K562 (cell line): Measurements from ENCODE around the gene PHKG1. TPM values are rescaled to one million over a fixed set of nuclear protein-coding genes. Genes with fewer than 3 reads are reported as not detected.
"Not testable (repeated sequence)": the region's sequence is repeated elsewhere in the genome, so short reads cannot be mapped to it uniquely, and the experiment has no call there.

ENCODE experiments used
- ATAC-seq: fragments of 200-7000 bp; cut with Tn5 transposase; 3 replicates; pipeline ENCODE4 v1.9.1; 2020; ENCODE audit warnings: moderate library complexity
- BruUV-seq: library from RNA; stranded (reverse); fragments of 400-500 nt; replicated peaks from 2 replicates; lab custom pipeline; 2021; lab: Mats Ljungman, UMichigan
- CTCF ChIA-PET: fragments of 300-600 bp; formaldehyde crosslinking; extraction: SDS; loops from one replicate; lab custom pipeline; 2021; ENCODE audit warnings: low intra/inter-chr PET ratio; lab: Yijun Ruan, JAX
- POLR2A ChIA-PET: fragments of 300-600, 350-650 bp; sonication (Branson Sonifier 250); formaldehyde crosslinking; extraction: SDS; loops from one replicate; lab custom pipeline; 2021; ENCODE audit warnings: antibody characterized with exemption, inconsistent platforms; lab: Yijun Ruan, JAX
- DNase-seq, 4 experiments: peaks; one replicate each; pipeline versions ENCODE4 v3.0.0 to v3.0.0-alpha.2; 2011 to 2018; ENCODE audit warnings: low spot score in 3 of 4, mixed read lengths in 3 of 4; ENCODE audit errors: extremely low read depth in 1 of 4
- FAIRE-seq: peaks from 2 replicates; lab custom pipeline; 2011; peaks lifted over from hg19 to GRCh38; lab: Jason Lieb, UNC
- H2AFZ ChIP-seq: 2 replicates; pipeline ENCODE4 v1.6.0; 2011; ENCODE audit warnings: low read depth, low read length, control low read depth, inconsistent platforms
- H3K27ac ChIP-seq: fragments of 200-600 bp; 3 replicates; pipeline ENCODE4 v1.8.0; 2011; ENCODE audit warnings: low read depth, mild to moderate bottlenecking, control low read depth, inconsistent platforms, low read length, moderate library complexity, mixed read lengths; ENCODE audit errors: extremely low read depth
- H3K27me3 ChIP-seq, 2 experiments: fragments of 300-600 bp in 1 of 2; 2 replicates in 1 of 2; 3 replicates in 1 of 2; pipeline versions ENCODE4 v1.6.0 to v1.8.0; 2011; ENCODE audit warnings: inconsistent platforms in 2 of 2, low read length in 2 of 2, mild to moderate bottlenecking in 1 of 2, mixed read lengths in 1 of 2, moderate library complexity in 1 of 2; ENCODE audit not compliant: control insufficient read depth in 2 of 2, insufficient read depth in 2 of 2
- H3K36me3 ChIP-seq: fragments of 300-600 bp; 3 replicates; pipeline ENCODE4 v1.8.0; 2011; ENCODE audit warnings: mild to moderate bottlenecking, low read length, inconsistent platforms; ENCODE audit not compliant: control insufficient read depth, insufficient read depth
- H3K4me1 ChIP-seq, 2 experiments: fragments of 200-600 bp in 1 of 2; replicated peaks in 1 of 2; 2 replicates in 1 of 2; 3 replicates in 1 of 2; pipeline versions ENCODE4 v1.5.1 to v1.8.0; 2011; ENCODE audit warnings: inconsistent platforms in 2 of 2, low read length in 2 of 2, mild to moderate bottlenecking in 1 of 2, mixed read lengths in 1 of 2, moderate library complexity in 1 of 2; ENCODE audit not compliant: control insufficient read depth in 2 of 2, insufficient read depth in 2 of 2
- H3K4me2 ChIP-seq: 2 replicates; pipeline ENCODE4 v1.6.1; 2011; ENCODE audit warnings: low read length, control low read depth, inconsistent platforms, mixed read lengths; ENCODE audit not compliant: insufficient read depth
- H3K4me3 ChIP-seq: fragments of 200-600 bp; sonication (generic), shearing (Covaris generic); 2 replicates; pipeline ENCODE4 v1.5.1; 2016; ENCODE audit warnings: control low read depth, inconsistent platforms
- H3K79me2 ChIP-seq: fragments of 200-600 bp; 3 replicates; pipeline ENCODE4 v1.8.0; 2011; ENCODE audit warnings: low read length, inconsistent platforms; ENCODE audit not compliant: control insufficient read depth, insufficient read depth
- H3K9ac ChIP-seq, 2 experiments: 2 replicates each; pipeline versions ENCODE4 v1.6.0 to v1.6.1; 2011; ENCODE audit warnings: low read depth in 2 of 2, low read length in 2 of 2, control low read depth in 1 of 2, inconsistent platforms in 1 of 2, mild to moderate bottlenecking in 1 of 2, mixed read lengths in 1 of 2; ENCODE audit not compliant: insufficient read depth in 1 of 2
- H3K9me1 ChIP-seq: one replicate; pipeline ENCODE4 v1.6.0; 2011; ENCODE audit warnings: inconsistent platforms, mild to moderate bottlenecking, low read length, moderate library complexity; ENCODE audit not compliant: control insufficient read depth, insufficient read depth
- H3K9me3 ChIP-seq: replicated peaks from 2 replicates; pipeline ENCODE4 v1.5.1; 2011; ENCODE audit warnings: low read depth, low read length, inconsistent platforms; ENCODE audit not compliant: control insufficient read depth, insufficient read depth
- H4K20me1 ChIP-seq: replicated peaks from 2 replicates; pipeline ENCODE4 v1.6.1; 2011; ENCODE audit warnings: low read length, inconsistent platforms, mixed read lengths; ENCODE audit not compliant: control insufficient read depth, insufficient read depth
- C11orf30 ChIP-seq: fragments of 450-650 bp; IDR thresholded peaks from 2 replicates; pipeline ENCODE4 v1.6.1; 2016; ENCODE audit warnings: low read depth, mild to moderate bottlenecking
- MYNN ChIP-seq, 2 experiments: sonication (generic); formaldehyde crosslinking in 1 of 2; IDR thresholded peaks; 2 replicates each; pipeline versions ENCODE4 v1.5.0 to v1.6.1; 2016 to 2020; ENCODE audit warnings: antibody characterized with exemption in 1 of 2, missing genetic modification reagents in 1 of 2
- NFIC ChIP-seq: fragments of 450-650 bp; IDR thresholded peaks from 2 replicates; pipeline ENCODE4 v1.6.1; 2017; ENCODE audit warnings: mild to moderate bottlenecking, inconsistent platforms
- POLR2A ChIP-seq: fragments of 450-650 bp; conservative IDR thresholded peaks from 2 replicates; pipeline ENCODE4 v1.6.1; 2016
- POLR2AphosphoS2 ChIP-seq: IDR thresholded peaks from 2 replicates; pipeline ENCODE4 v1.6.1; 2012; ENCODE audit warnings: low read length, improper control_type of control experiment
- POLR2B ChIP-seq: fragments of 450-650 bp; IDR thresholded peaks from 2 replicates; pipeline ENCODE4 v1.6.1; 2018; ENCODE audit warnings: low read depth; ENCODE audit not compliant: partially characterized antibody
- POLR2G ChIP-seq: fragments of 200-400 bp; formaldehyde crosslinking; IDR thresholded peaks from 2 replicates; pipeline ENCODE4 v1.6.1; 2017; ENCODE audit warnings: low read depth, mild to moderate bottlenecking, antibody characterized with exemption, low read length, moderate library complexity
- POLR2H ChIP-seq: IDR thresholded peaks from 2 replicates; pipeline ENCODE4 v1.6.1; 2016; ENCODE audit warnings: missing genetic modification characterization, low read depth, mild to moderate bottlenecking, control low read depth, missing compliant biosample characterization, moderate library complexity
- RBFOX2 ChIP-seq: fragments of 200-400 bp; formaldehyde crosslinking; IDR thresholded peaks from 2 replicates; pipeline ENCODE4 v1.6.1; 2017; ENCODE audit warnings: low read depth, mild to moderate bottlenecking, low read length, moderate library complexity
- RBM22 ChIP-seq: fragments of 200-400 bp; formaldehyde crosslinking; IDR thresholded peaks from 2 replicates; pipeline ENCODE4 v1.6.1; 2018; ENCODE audit warnings: low read length, low read depth; ENCODE audit not compliant: poor library complexity, severe bottlenecking
- SUPT5H ChIP-seq: fragments of 450-650 bp; IDR thresholded peaks from 2 replicates; pipeline ENCODE4 v1.6.1; 2016
- ZNF121 ChIP-seq: sonication (generic); formaldehyde crosslinking; conservative IDR thresholded peaks from 2 replicates; pipeline ENCODE4 v1.8.0; 2022; ENCODE audit warnings: missing genetic modification reagents
- ZNF24 ChIP-seq: fragments of 450-650 bp; IDR thresholded peaks from 2 replicates; pipeline ENCODE4 v1.6.1; 2016
- ZNF316 ChIP-seq: fragments of 450-650 bp; IDR thresholded peaks from 2 replicates; pipeline ENCODE4 v1.6.1; 2016
- WGBS: fragments of 100-300 bp; shearing (Covaris generic); methylation state at CpG from one replicate; pipeline ENCODE4 v1.1.6; 2016; ENCODE audit warnings: low coverage, mixed read lengths; ENCODE audit not compliant: insufficient coverage; ENCODE audit errors: missing lambda C conversion rate; 5-methylcytosine and 5-hydroxymethylcytosine counted together
- in situ Hi-C: fragments of 300-500 bp; cut with MboI; formaldehyde crosslinking; loops from 4 replicates; pipeline ENCODE4 v1.15.0; 2018; ENCODE audit warnings: inconsistent platforms, mixed read lengths
- intact Hi-C: fragments of 100-400 bp; cut with micrococcal nuclease; formaldehyde crosslinking; loops from 2 replicates; pipeline ENCODE4 v1.14.2; 2022
- polyA plus RNA-seq, 8 experiments: library from polyadenylated mRNA; depleted of rRNA in 4 of 8; stranded (reverse) in 5 of 8; unstranded in 3 of 8; fragments of >200 nt; fragmentation: Nextera tagmentation in 2 of 8; fragmentation: Illumina TruSeq in 1 of 8; extraction: Ambion mirVana in 2 of 8; extraction: Trizol in 1 of 8; gene quantifications; 2 replicates each; pipeline versions ENCODE4 v1.2.1 to v1.2.3, GENCODE V29; 2011 to 2014; ENCODE audit warnings: inconsistent platforms in 1 of 8, missing spikeins in 1 of 8
- total RNA-seq, 7 experiments: library from RNA; depleted of rRNA in 6 of 7; stranded (reverse); fragments of >200 nt in 6 of 7; fragmentation: Illumina TruSeq in 2 of 7; extraction: Trizol in 2 of 7; gene quantifications; 2 replicates each; pipeline versions ENCODE4 v1.2.1 to v1.2.3, GENCODE V29; 2011 to 2021; ENCODE audit warnings: low replicate concordance in 1 of 7
- TF ChIP-seq, protein P1 (sequence below): fragments of 450-650 bp; formaldehyde crosslinking; conservative IDR thresholded peaks from 2 replicates; pipeline ENCODE4 v1.4.0; 2022; ENCODE audit warnings: mild to moderate bottlenecking, missing genetic modification characterization

Gene PHKG1
- total and polyA plus RNA-seq, 9 of the 15 experiments (the other 6 are each of a cell fraction or from before 2014, with no cell fraction given), result 0.10 to 0.83 (median 0.46) TPM

GRCh38 chr7:56099653-56100052, 6.9 kb upstream of the PHKG1 start:
- FAIRE-seq, result no peak
- in situ Hi-C loops, result no loop called here
- CTCF ChIA-PET, result no interaction called here

DNA sequence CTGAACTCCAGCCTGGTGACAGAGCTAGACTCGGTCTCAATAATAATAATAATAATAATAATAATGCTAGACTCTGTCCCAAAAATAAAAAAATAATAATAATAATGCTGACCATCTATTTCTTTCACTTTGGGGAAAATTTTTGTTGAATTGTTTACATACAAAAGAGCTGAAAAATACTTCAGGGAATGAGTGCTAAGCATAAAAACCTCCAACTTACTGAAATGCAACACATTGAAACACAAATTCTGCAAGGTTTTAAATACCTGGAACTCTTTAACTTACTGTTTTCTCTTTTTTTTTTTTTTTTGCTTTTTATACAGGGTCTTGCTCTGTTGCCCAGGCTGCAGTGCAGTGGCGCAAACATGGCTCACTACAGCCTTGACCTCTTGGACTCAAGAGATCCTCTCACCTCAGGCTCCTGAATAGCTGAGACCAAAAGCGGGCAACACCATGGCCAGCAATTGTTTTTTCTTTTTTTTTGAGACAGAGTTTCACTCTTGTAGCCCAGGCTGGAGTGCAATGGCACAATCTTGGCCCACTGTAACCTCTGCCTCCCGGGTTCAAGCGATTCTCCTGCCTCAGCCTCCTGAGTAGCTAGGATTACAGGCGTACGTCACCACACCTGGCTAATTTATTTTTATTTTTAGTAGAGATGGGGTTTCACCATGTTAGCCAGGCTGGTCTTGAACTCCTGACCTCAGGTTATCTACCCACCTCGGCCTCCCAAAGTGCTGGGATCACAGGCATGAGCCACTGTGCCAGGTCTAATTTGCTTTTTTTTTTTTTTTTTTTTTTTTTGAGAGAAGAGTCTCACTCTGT, 5.6 kb upstream of the PHKG1 start:
- H3K4me1 ChIP-seq, H3K4me2 ChIP-seq, in situ Hi-C loops, H3K9me1 ChIP-seq, H3K4me3 ChIP-seq, H2AFZ ChIP-seq, H3K9ac ChIP-seq, H3K9me3 ChIP-seq, H3K27ac ChIP-seq, DNase-seq, BruUV-seq, H3K27me3 ChIP-seq, H4K20me1 ChIP-seq, FAIRE-seq, CTCF ChIA-PET, intact Hi-C loops: not testable (repeated sequence)
- Histone ChIP-seq H3K36me3 (peaks cover 43% of the 10 kb centered on the region), H3K79me2 (peaks cover 10% of the 10 kb centered on the region)
- 63% methylated on average over 3 of the region's 8 CpGs for WGBS
- POLR2A ChIA-PET, result interaction anchor here (0.6 to 3.7 kb wide), 4 partner anchors 8 to 83 kb away, joined by 3 to 12 read pairs (median 4); partner anchors contain the start of gene CHCHD2
- TF ChIP-seq POLR2G (peak; percentile 47), ZNF121 (peak; percentile 91), C11orf30 (peak; percentile 39; the same call in 1 of the 2 replicates), ZNF316 (peak; percentile 51), POLR2H (tag) (0 out of 2 replicates have a peak, but pooled peaks have one; percentile 42), POLR2A (peak; percentile 65), RBFOX2 (peak; percentile 62), RBM22 (peak; percentile 57), POLR2B (peak; percentile 76), NFIC (0 out of 2 replicates have a peak, but pooled peaks have one; percentile 4), SUPT5H (peak; percentile 73; the same call in 1 of the 2 replicates)
- TF ChIP-seq, protein P1, sequence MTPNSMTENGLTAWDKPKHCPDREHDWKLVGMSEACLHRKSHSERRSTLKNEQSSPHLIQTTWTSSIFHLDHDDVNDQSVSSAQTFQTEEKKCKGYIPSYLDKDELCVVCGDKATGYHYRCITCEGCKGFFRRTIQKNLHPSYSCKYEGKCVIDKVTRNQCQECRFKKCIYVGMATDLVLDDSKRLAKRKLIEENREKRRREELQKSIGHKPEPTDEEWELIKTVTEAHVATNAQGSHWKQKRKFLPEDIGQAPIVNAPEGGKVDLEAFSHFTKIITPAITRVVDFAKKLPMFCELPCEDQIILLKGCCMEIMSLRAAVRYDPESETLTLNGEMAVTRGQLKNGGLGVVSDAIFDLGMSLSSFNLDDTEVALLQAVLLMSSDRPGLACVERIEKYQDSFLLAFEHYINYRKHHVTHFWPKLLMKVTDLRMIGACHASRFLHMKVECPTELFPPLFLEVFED (CRISPR knock-in tag), result peak; percentile 75; the same call in 1 of the 2 replicates
- peak; percentile 28 for ATAC-seq

More at GRCh38 chr7:56099653-56100052, 6.9 kb upstream of the PHKG1 start:
- Histone ChIP-seq H3K9ac (no peak overlapping the region), H3K36me3 (peaks cover 56% of the 10 kb centered on the region), H3K27me3 (no peaks in the 10 kb centered on the region), H3K4me3 (no peak overlapping the region), H3K9me3 (no peaks in the 10 kb centered on the region), H3K27ac (no peak overlapping the region), H4K20me1 (peaks cover 8% of the 10 kb centered on the region; the same call in 1 of the 2 replicates), H3K79me2 (peaks cover 23% of the 10 kb centered on the region), H3K9me1 (no peaks in the 10 kb centered on the region), H3K4me1 (peaks cover 2 to 7% of the 10 kb centered on the region in 2 experiments; a peak in 4 of 5 replicates), H3K4me2 (no peak overlapping the region), H2AFZ (no peak overlapping the region)
- 91% methylated on average over 3 of the region's 3 CpGs for WGBS
- TF ChIP-seq SUPT5H (peak; percentile 3; the same call in 1 of the 2 replicates), MYNN (IDR thresholded peaks at IDR 0.05) (peak; percentile 15; the same call in 1 of the 2 replicates), MYNN (CRISPR knock-in tag; IDR thresholded peaks at IDR 0.05) (no peak), ZNF24 (no peak), POLR2AphosphoS2 (peak; percentile 66; the same call in 1 of the 2 replicates)
- DNase-seq (no peak), ATAC-seq (peak; percentile 64)
- POLR2A ChIA-PET, result interaction anchor here (0.6 to 1.0 kb wide), 2 partner anchors 26 to 77 kb away, joined by 3 to 4 read pairs; no protein-coding TSS in a partner anchor
- intact Hi-C loops, result no loop called here
- BruUV-seq, result no TSS peak
